WERI-Rb-1 (cell line): ENCODE results near the gene DNLZ.
"Not testable (repeated sequence)": the region's sequence is repeated elsewhere in the genome, so short reads cannot be mapped to it uniquely, and the experiment has no call there.

Source experiments
- DNase-seq: peaks from one replicate; pipeline ENCODE4 v3.0.0-alpha.2; 2020
- H3K27ac ChIP-seq: fragments of 250-450 bp; sonication (Bioruptor Pico); 2 replicates; pipeline ENCODE4 v1.5.1; 2020; ENCODE audit warnings: mild to moderate bottlenecking, moderate library complexity
- H3K27me3 ChIP-seq: fragments of 250-450 bp; sonication (Bioruptor Pico); 2 replicates; pipeline ENCODE4 v1.5.1; 2021; ENCODE audit warnings: mild to moderate bottlenecking, low read depth, moderate library complexity; ENCODE audit not compliant: insufficient read depth, severe bottlenecking
- H3K36me3 ChIP-seq: fragments of 250-450 bp; sonication (Bioruptor Pico); 2 replicates; pipeline ENCODE4 v1.5.1; 2020; ENCODE audit warnings: mild to moderate bottlenecking, moderate library complexity
- H3K4me3 ChIP-seq: 2 replicates; pipeline ENCODE4 v1.5.1; 2011; ENCODE audit warnings: low read depth, mild to moderate bottlenecking, control low read depth, low read length
- H3K9me3 ChIP-seq: fragments of 250-450 bp; sonication (Bioruptor Pico); 2 replicates; pipeline ENCODE4 v1.5.1; 2021; ENCODE audit warnings: mild to moderate bottlenecking, moderate library complexity; ENCODE audit not compliant: severe bottlenecking
- CTCF ChIP-seq: IDR thresholded peaks from 2 replicates; pipeline ENCODE4 v1.5.1; 2011; ENCODE audit warnings: low read depth, mild to moderate bottlenecking, control low read depth, inconsistent platforms, low read length

The DNLZ gene

GRCh38 chr9:136323371-136323789, 40.2 kb downstream of the DNLZ start:
- no peak for TF ChIP-seq CTCF
- H3K4me3 ChIP-seq: no peak overlapping the region
- no peak for DNase-seq
- no peak overlapping the region for H3K27ac ChIP-seq
- no peaks in the 10 kb centered on the region for H3K36me3 ChIP-seq
- H3K9me3 ChIP-seq: peaks cover 3% of the 10 kb centered on the region
- H3K27me3 ChIP-seq: no peaks in the 10 kb centered on the region

GRCh38 chr9:136322756-136323330, 40.7 kb downstream of the DNLZ start:
- TF ChIP-seq CTCF: no peak
- no peaks in the 10 kb centered on the region for H3K36me3 ChIP-seq
- H3K27ac ChIP-seq: no peak overlapping the region
- H3K4me3 ChIP-seq: no peak overlapping the region
- no peak for DNase-seq
- peaks cover 3% of the 10 kb centered on the region for H3K9me3 ChIP-seq
- H3K27me3 ChIP-seq: no peaks in the 10 kb centered on the region

GRCh38 chr9:136321561-136321960, 42.0 kb downstream of the DNLZ start:
- Histone ChIP-seq H3K9me3 (peaks cover 3% of the 10 kb centered on the region), H3K4me3 (no peak overlapping the region), H3K27me3 (no peaks in the 10 kb centered on the region), H3K36me3 (no peaks in the 10 kb centered on the region), H3K27ac (no peak overlapping the region)
- no peak for DNase-seq
- no peak for TF ChIP-seq CTCF

- H3K4me3 ChIP-seq, H3K27me3 ChIP-seq, H3K27ac ChIP-seq, DNase-seq, H3K36me3 ChIP-seq, H3K9me3 ChIP-seq: not testable (repeated sequence)
Measured at GRCh38 chr9:136320972-136321371, 42.6 kb downstream of the DNLZ start.

- H3K36me3 ChIP-seq, H3K27me3 ChIP-seq, H3K4me3 ChIP-seq, H3K27ac ChIP-seq, DNase-seq: not testable (repeated sequence)
- H3K9me3 ChIP-seq: peaks cover 17% of the 10 kb centered on the region
Measured at GRCh38 chr9:136319955-136320354, 43.6 kb downstream of the DNLZ start.

GRCh38 chr9:136319244-136319643, 44.3 kb downstream of the DNLZ start:
- peaks cover 20% of the 10 kb centered on the region for H3K9me3 ChIP-seq
- not testable (repeated sequence) for H3K27me3 ChIP-seq, H3K27ac ChIP-seq, H3K4me3 ChIP-seq, DNase-seq, H3K36me3 ChIP-seq

- no peak for DNase-seq
- H3K4me3 ChIP-seq: no peak overlapping the region
- no peaks in the 10 kb centered on the region for H3K27me3 ChIP-seq
- TF ChIP-seq CTCF: no peak
- H3K9me3 ChIP-seq: peaks cover 20% of the 10 kb centered on the region
- no peak overlapping the region for H3K27ac ChIP-seq
- no peaks in the 10 kb centered on the region for H3K36me3 ChIP-seq
Measured at GRCh38 chr9:136318776-136319241, 44.7 kb downstream of the DNLZ start.
